Body of pancreas (tissue), 4 donors: ENCODE measurements around the gene ZFP36L2. TPM values are rescaled to one million over a fixed set of nuclear protein-coding genes. Genes with fewer than 3 reads are reported as not detected.

Source experiments
- ATAC-seq: fragments of 150-250 bp; one replicate; pipeline ENCODE4 v1.9.1; 2016
- DNase-seq, 4 donors: peaks; one replicate each; pipeline ENCODE4 v3.0.0-alpha.2; 2019
- H3K27ac ChIP-seq, 4 donors: fragments of 200-600 bp; sonication (generic); 1 replicate in 3 of 4; 2 replicates in 1 of 4; pipeline versions ENCODE4 v1.5.1 to v1.6.1; 2016 to 2019; ENCODE audit warnings: mild to moderate bottlenecking in 1 of 4, mixed read lengths in 1 of 4, moderate library complexity in 1 of 4
- H3K27me3 ChIP-seq, 2 donors: fragments of 200-600 bp; sonication (generic); one replicate each; pipeline ENCODE4 v1.6.0; 2016; ENCODE audit warnings: mild to moderate bottlenecking in 1 of 2
- H3K36me3 ChIP-seq, 2 donors: fragments of 200-600 bp; sonication (generic); replicated peaks in 1 of 2; 2 replicates each; pipeline ENCODE4 v1.5.1; 2016; ENCODE audit warnings: low read depth in 2 of 2; ENCODE audit not compliant: insufficient read depth in 1 of 2
- H3K4me1 ChIP-seq: fragments of 200-600 bp; sonication (generic); one replicate; pipeline ENCODE4 v1.6.0; 2016
- H3K4me3 ChIP-seq, 2 donors: fragments of 200-600 bp; sonication (generic); 1 replicate in 1 of 2; 2 replicates in 1 of 2; pipeline ENCODE4 v1.5.1; 2016 to 2019
- H3K9me3 ChIP-seq, 3 donors: fragments of 200-600 bp; sonication (generic); 1 replicate in 2 of 3; 2 replicates in 1 of 3; pipeline ENCODE4 v1.5.1; 2016
- CTCF ChIP-seq, 7 experiments: fragments of 450-650 bp in 4 of 7; fragments of 200-600 bp in 3 of 7; sonication (generic) in 3 of 7; IDR thresholded peaks; one replicate each; pipeline ENCODE4 v1.5.1; 2016 to 2019; ENCODE audit warnings: antibody characterized with exemption in 7 of 7
- POLR2A ChIP-seq, 3 donors: fragments of 450-650 bp; IDR thresholded peaks; one replicate each; pipeline ENCODE4 v1.6.1; 2016; ENCODE audit warnings: antibody characterized with exemption in 3 of 3, mild to moderate bottlenecking in 2 of 3
- WGBS, 2 donors: methylation state at CpG; one replicate each; pipeline ENCODE4 v1.1.5; 2017; 5-methylcytosine and 5-hydroxymethylcytosine counted together
- intact Hi-C: fragments of 100-400 bp; cut with DNase I; formaldehyde crosslinking; loops from one replicate; pipeline ENCODE4 v1.15.1; 2023
- total RNA-seq, 2 donors: library from RNA; depleted of rRNA; stranded (reverse); fragments of >200 nt; gene quantifications; one replicate each; pipeline ENCODE4 v1.1.0, GENCODE V29; 2016

ZFP36L2 gene
- total RNA-seq, 2 donors from 2014 or later = 57.1 to 116 TPM

GRCh38 chr2:43210125-43210466 is 16.3 kb downstream of the ZFP36L2 start:
- intact Hi-C loops = loop anchor here (10.0 kb wide), 2 partner anchors 45 to 175 kb away; no protein-coding TSS in a partner anchor
- WGBS, 2 donors = 94 to 98% methylated on average over 4 to 5 of the region's 6 CpGs
- ATAC-seq (no peak), DNase-seq (no peak)
- H3K27ac ChIP-seq = no peak overlapping the region
- no peaks in the 10 kb centered on the region for H3K27me3 ChIP-seq
- no peak overlapping the region for H3K4me3 ChIP-seq
- no peaks in the 10 kb centered on the region for H3K36me3 ChIP-seq
- no peaks in the 10 kb centered on the region for H3K9me3 ChIP-seq
- no peaks in the 10 kb centered on the region for H3K4me1 ChIP-seq
- TF ChIP-seq CTCF (IDR thresholded peaks at IDR 0.05) = no peak
- TF ChIP-seq POLR2A (IDR thresholded peaks at IDR 0.05) = no peak

GRCh38 chr2:43209204-43209717 is 17.1 kb downstream of the ZFP36L2 start:
- DNase-seq = no peak
- no peak for TF ChIP-seq POLR2A (IDR thresholded peaks at IDR 0.05)
- TF ChIP-seq CTCF (IDR thresholded peaks at IDR 0.05) = no peak
- Histone ChIP-seq H3K9me3 (no peaks in the 10 kb centered on the region), H3K4me1 (no peaks in the 10 kb centered on the region), H3K4me3 (no peak overlapping the region), H3K36me3 (no peaks in the 10 kb centered on the region), H3K27me3 (no peaks in the 10 kb centered on the region), H3K27ac (no peak overlapping the region)
- intact Hi-C loops = no loop called here
- no peak for ATAC-seq
- WGBS, 2 donors = 76 to 86% methylated on average over 4 to 5 of the region's 5 CpGs

- 74 to 76% methylated on average over 9 of the region's 9 CpGs for WGBS, 2 donors
- Histone ChIP-seq H3K27me3 (no peaks in the 10 kb centered on the region), H3K4me3 (no peak overlapping the region), H3K36me3 (no peaks in the 10 kb centered on the region), H3K4me1 (no peaks in the 10 kb centered on the region), H3K9me3 (no peaks in the 10 kb centered on the region), H3K27ac (no peak overlapping the region)
- TF ChIP-seq POLR2A (IDR thresholded peaks at IDR 0.05) (no peak), CTCF (IDR thresholded peaks at IDR 0.05) (no peak)
- ATAC-seq (no peak), DNase-seq (no peak)
- intact Hi-C loops = no loop called here
Observed at GRCh38 chr2:43207553-43208300, 18.7 kb downstream of the ZFP36L2 start.

- no peak for ATAC-seq
- Histone ChIP-seq H3K4me3 (no peak overlapping the region), H3K27ac (no peak overlapping the region), H3K4me1 (no peaks in the 10 kb centered on the region), H3K9me3 (no peaks in the 10 kb centered on the region), H3K27me3 (no peaks in the 10 kb centered on the region), H3K36me3 (no peaks in the 10 kb centered on the region)
- TF ChIP-seq POLR2A (IDR thresholded peaks at IDR 0.05) (no peak), CTCF (IDR thresholded peaks at IDR 0.05) (no peak)
- intact Hi-C loops = no loop called here
- whole genome bisulfite sequencing, 2 donors = 91 to 97% methylated on average over 7 of the region's 7 CpGs
- DNase-seq = no peak
Observed at GRCh38 chr2:43206602-43207001, 19.8 kb downstream of the ZFP36L2 start.

- H3K27ac ChIP-seq = no peak overlapping the region
- H3K36me3 ChIP-seq = no peaks in the 10 kb centered on the region
- DNase-seq (no peak), ATAC-seq (no peak)
- peaks cover 11% of the 10 kb centered on the region for H3K4me1 ChIP-seq
- TF ChIP-seq CTCF (IDR thresholded peaks at IDR 0.05) = no peak
- TF ChIP-seq POLR2A (IDR thresholded peaks at IDR 0.05) = no peak
- H3K27me3 ChIP-seq = no peaks in the 10 kb centered on the region
- intact Hi-C loops = no loop called here
- WGBS, 2 donors = 94% methylated on average over 10 to 11 of the region's 11 CpGs
- H3K9me3 ChIP-seq = no peaks in the 10 kb centered on the region
- no peak overlapping the region for H3K4me3 ChIP-seq
Observed at GRCh38 chr2:43203373-43203772, 23.0 kb downstream of the ZFP36L2 start.
